Omental fat pad (tissue), 4 donors: Measurements from ENCODE around the gene NAA16. TPM values are rescaled to one million over a fixed set of nuclear protein-coding genes. Genes with fewer than 3 reads are reported as not detected.

Experiments used
- ATAC-seq: fragments of 150-250 bp; one replicate; pipeline ENCODE4 v1.9.1; 2016; ENCODE audit warnings: mild to moderate bottlenecking, moderate library complexity; ENCODE audit not compliant: low FRiP score
- DNase-seq: peaks from one replicate; pipeline ENCODE4 v3.0.0-alpha.2; 2019; ENCODE audit warnings: low spot score
- CTCF ChIP-seq, 3 donors: fragments of 450-650 bp; IDR thresholded peaks; one replicate each; pipeline ENCODE4 v1.5.1; 2016 to 2017; ENCODE audit warnings: antibody characterized with exemption in 3 of 3, mild to moderate bottlenecking in 3 of 3, moderate library complexity in 2 of 3
- total RNA-seq, 4 donors: library from RNA; depleted of rRNA; stranded (reverse); fragments of >200 nt; gene quantifications; one replicate each; pipeline ENCODE4 v1.1.0, GENCODE V29; 2016

The NAA16 gene
- total RNA-seq, 4 donors from 2014 or later: 8.9 to 20.7 (median 14.2) TPM

DNA sequence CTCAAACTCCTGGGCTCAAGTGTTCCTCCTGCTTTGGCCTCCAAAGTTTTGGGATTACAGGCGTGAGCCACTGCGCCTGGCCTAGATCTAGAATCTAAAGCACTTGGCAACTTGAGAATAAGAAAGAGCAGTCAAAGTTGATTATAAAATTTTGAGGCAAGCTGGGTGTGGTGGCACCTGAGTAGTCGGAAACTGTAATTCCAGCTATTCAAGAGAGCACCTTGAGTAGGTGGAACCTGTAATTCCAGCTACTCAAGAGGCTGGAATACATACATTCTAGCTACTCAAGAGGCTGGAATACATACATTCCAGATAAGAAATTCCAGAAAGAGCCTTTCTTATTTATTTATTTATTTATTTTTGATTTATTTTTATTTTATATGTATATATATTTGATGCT is 8.3 kb upstream of the NAA16 start:
- ATAC-seq: no peak
- TF ChIP-seq CTCF (IDR thresholded peaks at IDR 0.05): no peak
- DNase-seq: no peak

DNA sequence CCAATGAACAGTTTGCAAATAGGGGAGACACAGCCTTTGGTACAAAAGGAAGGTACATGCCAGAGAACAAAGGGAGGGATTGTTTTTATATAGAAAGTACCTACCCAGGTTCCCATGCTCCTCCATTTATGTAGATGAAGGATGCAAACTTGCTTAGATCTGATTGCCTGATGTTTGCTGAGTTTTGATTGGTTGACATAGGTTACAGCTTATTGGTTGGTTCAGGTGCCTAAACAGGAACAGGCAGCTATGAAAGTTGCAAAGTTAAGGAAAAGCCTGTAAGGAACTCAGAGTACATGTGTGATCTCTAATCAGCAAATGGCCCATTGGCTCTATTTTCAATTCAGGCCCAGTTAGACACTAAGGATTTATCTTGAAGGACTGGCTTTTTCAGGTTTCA is 6.5 kb upstream of the NAA16 start:
- DNase-seq: no peak
- TF ChIP-seq CTCF (IDR thresholded peaks at IDR 0.05): no peak
- ATAC-seq: no peak

- DNase-seq: no peak
- ATAC-seq: no peak
- TF ChIP-seq CTCF (IDR thresholded peaks at IDR 0.05): no peak
These were observed 4.6 kb upstream of the NAA16 start for GRCh38 chr13:41306271-41307145.

GRCh38 chr13:41307884-41308640 is 3.0 kb upstream of the NAA16 start:
- DNase-seq: no peak
- no peak for TF ChIP-seq CTCF (IDR thresholded peaks at IDR 0.05)

DNA sequence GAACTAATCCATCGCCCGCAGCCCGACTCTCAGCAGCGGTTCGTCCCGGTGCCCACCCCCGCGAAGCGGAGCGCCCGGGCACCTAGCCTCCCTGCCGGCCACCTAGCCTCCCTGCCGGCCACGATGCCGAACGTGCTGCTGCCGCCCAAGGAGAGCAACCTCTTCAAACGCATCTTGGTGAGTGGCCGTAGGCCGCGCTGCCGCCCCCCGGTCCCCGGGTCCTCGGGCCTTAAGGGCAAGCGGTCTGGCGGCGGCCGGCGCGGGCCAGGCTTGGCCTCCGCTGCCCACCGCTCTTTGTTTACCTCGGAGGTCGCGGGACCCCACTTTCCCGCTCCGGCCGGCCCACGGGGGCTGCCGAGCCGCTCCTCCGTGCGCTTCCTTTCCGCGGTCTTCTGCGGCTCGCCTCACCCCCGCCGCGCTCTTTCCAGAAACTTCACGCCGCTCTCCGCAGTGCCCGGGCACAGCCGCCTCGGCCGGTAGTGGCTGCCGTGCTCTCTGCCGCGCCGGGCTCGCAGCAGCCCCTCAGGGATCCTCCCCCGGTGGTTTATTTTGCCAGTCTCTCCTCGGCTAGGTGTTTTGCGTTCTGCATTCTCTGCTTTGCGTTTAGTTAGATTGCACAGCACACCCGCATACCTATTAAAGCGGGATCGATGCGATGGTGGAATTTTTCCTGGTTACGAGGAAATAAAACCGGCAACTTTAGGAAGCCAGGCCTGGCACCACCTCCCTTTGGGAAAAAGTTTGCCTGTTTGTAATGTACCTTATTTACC is 524 bp downstream of the NAA16 start:
- no peak for TF ChIP-seq CTCF (IDR thresholded peaks at IDR 0.05)
- ATAC-seq (peak; percentile 73), DNase-seq (no peak)

More at GRCh38 chr13:41307884-41308640, 3.0 kb upstream of the NAA16 start:
- ATAC-seq: no peak

DNA sequence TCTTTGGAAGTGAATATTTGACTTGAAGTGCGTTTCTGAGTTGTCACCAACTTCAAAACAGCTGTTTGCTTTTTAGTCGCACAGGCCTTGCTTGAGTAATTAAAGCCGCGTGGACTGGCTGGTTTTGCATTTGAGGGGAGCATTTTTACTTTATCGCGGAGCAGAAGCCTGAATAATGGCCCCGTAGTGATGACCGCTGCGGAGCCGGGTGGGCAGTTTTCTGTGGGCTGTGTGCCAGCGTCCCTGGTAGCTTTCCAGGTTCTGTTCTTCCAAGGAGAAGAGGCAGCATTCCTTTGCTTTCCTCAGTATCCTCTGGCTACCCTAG is 1.1 kb downstream of the NAA16 start:
- ATAC-seq (no peak), DNase-seq (peak; percentile 57)
- no peak for TF ChIP-seq CTCF (IDR thresholded peaks at IDR 0.05)
